HG03196 (cell line): Measurements from ENCODE around the gene TCF20.

Experiments used
- ATAC-seq: cut with Tn5 transposase; IDR thresholded peaks from one replicate; pipeline ENCODE4 v1.9.1; 2021; ENCODE audit not compliant: unreplicated experiment

TCF20 gene

GRCh38 chr22:42300259-42301076 lies 30.0 kb upstream of the TCF20 start:
- ATAC-seq = no peak

- no peak for ATAC-seq
Observed at GRCh38 chr22:42299586-42300258, 29.3 kb upstream of the TCF20 start.

GRCh38 chr22:42298746-42299145 lies 28.3 kb upstream of the TCF20 start:
- no peak for ATAC-seq

- no peak for ATAC-seq
Observed at GRCh38 chr22:42297778-42298177, 27.3 kb upstream of the TCF20 start.

GRCh38 chr22:42296883-42297282 lies 26.4 kb upstream of the TCF20 start:
- ATAC-seq = no peak

- ATAC-seq = no peak
Observed at GRCh38 chr22:42296381-42296853, 26.0 kb upstream of the TCF20 start.

GRCh38 chr22:42294034-42294985 lies 23.9 kb upstream of the TCF20 start:
- ATAC-seq = no peak

GRCh38 chr22:42292732-42293520 lies 22.5 kb upstream of the TCF20 start:
- ATAC-seq = no peak

GRCh38 chr22:42291287-42291686 lies 20.8 kb upstream of the TCF20 start:
- ATAC-seq = no peak

GRCh38 chr22:42289671-42290541 lies 19.5 kb upstream of the TCF20 start:
- ATAC-seq = no peak

GRCh38 chr22:42288791-42289190 lies 18.3 kb upstream of the TCF20 start:
- no peak for ATAC-seq

GRCh38 chr22:42287174-42287890 lies 16.9 kb upstream of the TCF20 start:
- no peak for ATAC-seq

GRCh38 chr22:42286205-42286604 lies 15.8 kb upstream of the TCF20 start:
- no peak for ATAC-seq

- no peak for ATAC-seq
Observed at GRCh38 chr22:42285604-42286003, 15.2 kb upstream of the TCF20 start.

- ATAC-seq = no peak
Observed at GRCh38 chr22:42284643-42285181, 14.3 kb upstream of the TCF20 start.

- ATAC-seq = no peak
Observed at GRCh38 chr22:42284202-42284591, 13.7 kb upstream of the TCF20 start.

- no peak for ATAC-seq
Observed at GRCh38 chr22:42283278-42284201, 13.1 kb upstream of the TCF20 start.

- no peak for ATAC-seq
Observed at GRCh38 chr22:42282943-42283277, 12.5 kb upstream of the TCF20 start.
